AG08396 (cell line): ENCODE measurements around the gene MYCBPAP.
A peak's percentile ranks its signal among the peaks of the same experiment; 100 is the strongest.

Experiments
- DNase-seq: peaks from one replicate; pipeline ENCODE4 v3.0.0; 2012; ENCODE audit warnings: low spot score, mixed read lengths

The MYCBPAP gene

DNA sequence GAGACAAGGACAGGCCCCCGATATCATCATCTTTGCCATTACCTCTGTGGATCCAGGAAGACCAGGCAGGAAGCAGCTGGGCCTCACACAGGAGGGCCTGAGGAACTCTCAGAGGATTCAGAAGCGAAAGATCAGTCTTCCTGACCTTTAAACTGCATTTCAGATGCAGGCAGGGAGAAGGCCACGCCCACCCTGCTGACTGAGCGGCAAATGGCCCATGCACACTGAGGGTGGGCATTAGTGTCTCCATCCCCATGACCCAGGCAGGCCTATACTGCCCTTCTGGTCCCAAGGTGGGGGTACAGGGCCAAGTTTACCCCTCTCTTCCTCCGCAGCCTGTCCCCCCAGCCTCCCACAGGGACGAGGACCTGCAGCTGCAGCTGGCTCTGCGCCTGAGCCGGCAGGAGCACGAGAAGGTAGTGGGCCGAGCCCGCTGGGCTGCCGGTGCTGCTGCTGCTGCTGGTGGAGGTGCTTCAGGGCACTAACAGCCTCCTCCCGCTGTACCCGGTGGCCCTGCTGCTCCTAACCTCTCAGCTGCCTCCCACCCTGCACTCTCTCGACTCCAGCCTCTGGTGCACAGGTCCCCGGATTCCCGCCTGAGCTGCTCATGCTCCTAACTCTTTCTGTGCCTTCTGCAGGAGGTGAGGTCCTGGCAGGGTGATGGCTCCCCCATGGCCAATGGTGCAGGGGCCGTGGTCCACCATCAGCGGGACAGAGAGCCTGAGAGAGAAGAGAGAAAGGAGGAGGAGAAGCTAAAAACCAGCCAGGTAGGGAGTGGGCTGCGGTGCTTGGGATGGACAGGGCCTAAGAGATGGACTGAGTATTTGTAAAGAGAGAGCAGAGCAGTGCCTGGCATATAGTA is 30.5 kb downstream of the MYCBPAP start:
- no peak for DNase-seq

DNA sequence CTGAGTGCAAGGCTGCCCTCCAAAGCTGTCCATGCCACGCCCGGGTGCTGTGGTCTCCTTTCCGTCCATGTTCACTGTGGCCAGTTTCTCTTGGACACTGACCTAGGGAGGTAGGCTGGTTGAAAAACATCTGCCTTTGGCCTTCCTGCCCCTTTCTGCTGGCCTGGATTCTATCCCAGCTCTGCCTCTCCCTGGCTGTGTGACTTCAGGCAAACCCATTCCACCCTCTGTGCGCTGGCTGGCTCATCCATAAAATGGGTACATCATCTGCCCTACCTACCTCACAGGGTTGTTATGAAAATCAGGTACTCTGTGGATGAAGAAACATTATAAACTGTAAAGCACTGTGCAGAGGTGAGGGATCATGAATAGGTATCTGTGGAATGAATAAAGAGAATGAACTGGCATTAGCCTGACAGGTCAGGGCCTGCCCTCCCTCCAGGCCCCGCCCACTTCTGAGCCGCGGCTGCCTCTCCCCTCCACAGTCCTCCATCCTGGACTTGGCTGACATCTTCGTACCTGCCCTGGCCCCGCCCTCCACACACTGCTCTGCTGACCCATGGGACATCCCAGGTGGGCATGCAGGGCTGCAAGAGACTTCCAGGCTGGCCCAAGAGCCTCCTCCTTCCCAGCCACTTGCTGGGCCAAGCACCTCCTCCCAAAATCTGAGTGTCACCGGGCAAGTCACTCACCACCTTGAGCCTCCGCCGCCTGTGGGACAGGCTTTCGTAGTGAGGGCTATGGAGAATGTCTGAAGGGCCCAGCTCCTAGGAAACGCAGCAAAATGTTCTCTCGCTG is 31.7 kb downstream of the MYCBPAP start:
- DNase-seq: no peak

DNA sequence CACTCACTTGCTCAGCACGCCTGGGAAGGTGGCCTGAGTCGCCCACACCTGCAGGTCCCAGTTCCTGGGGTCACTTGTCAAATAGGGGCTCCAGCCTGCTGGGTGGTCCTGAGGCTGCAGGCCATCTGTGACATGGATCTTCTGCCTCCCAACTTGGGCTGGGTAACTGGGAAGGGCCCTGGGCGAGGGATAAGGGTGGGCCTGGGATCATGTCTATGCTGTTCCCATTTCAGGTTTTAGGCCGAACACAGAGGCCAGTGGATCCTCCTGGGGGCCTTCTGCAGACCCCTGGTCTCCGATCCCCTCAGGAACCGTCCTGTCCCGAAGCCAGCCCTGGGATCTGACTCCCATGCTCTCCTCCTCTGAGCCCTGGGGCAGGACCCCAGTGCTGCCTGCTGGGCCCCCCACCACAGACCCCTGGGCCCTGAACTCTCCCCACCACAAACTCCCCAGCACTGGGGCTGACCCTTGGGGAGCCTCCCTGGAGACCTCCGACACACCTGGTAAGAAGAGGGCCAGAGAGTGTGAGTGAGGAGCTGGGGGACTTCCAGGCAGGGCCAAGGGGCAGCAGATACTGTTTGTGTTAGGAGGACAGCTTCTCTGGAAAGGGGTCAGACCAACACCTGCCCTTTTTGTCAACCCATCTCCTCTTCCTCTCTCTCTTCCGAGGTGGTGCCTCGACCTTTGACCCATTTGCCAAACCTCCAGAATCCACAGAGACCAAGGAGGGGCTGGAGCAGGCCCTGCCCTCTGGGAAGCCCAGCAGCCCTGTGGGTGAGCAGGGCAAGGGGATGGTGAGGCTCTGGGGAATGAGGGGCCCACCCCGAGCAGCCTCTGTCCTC is 32.5 kb downstream of the MYCBPAP start:
- no peak for DNase-seq

DNA sequence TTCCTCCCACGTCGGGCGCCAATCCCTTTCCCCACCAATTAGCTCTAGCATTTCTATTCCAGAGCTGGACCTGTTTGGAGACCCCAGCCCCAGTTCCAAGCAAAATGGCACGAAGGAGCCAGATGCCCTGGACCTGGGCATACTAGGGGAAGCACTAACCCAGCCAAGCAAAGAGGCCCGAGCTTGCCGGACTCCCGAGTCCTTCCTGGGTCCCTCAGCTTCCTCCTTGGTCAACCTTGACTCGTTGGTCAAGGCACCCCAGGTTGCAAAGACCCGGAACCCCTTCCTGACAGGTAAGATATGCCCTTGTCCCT is 33.1 kb downstream of the MYCBPAP start:
- DNase-seq: no peak

DNA sequence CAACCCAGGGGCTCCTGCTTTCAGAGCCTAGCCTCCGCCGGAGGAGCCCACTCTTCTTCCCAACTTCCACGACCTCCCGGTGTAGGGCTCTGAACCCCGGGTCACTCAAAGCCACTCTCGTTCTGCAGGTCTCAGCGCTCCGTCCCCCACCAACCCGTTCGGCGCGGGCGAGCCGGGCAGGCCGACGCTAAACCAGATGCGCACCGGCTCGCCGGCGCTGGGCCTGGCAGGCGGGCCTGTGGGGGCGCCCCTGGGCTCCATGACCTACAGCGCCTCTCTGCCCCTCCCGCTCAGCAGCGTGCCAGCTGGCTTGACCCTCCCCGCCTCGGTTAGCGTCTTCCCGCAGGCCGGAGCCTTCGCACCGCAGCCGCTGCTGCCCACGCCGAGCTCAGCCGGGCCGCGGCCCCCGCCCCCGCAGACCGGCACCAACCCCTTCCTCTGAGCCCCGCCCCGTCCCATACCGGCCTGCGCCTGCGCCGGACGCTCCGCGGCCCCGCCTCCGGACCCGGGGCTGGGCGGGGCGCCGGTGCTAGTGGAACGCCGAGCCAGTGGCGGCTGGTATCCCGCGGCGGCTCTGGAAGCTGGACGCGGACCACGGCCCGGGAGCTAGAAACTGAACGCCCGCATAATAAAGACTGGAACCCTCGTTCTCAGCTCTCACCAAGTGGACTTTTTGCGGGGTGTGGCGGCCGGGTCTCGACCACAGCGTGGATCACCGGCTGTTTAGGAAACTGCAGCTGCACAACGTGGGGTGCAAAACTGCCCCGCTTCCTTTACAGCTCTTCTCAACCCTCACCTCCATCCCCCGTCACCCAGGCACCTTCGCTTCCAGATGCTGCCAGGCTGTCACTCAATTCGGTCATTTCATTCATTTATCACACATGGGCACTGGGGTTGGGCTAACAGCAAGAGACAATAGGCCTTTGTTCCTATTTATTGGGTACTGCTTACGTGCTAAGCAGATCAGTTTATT is 33.8 kb downstream of the MYCBPAP start:
- peak; percentile 99 for DNase-seq

DNA sequence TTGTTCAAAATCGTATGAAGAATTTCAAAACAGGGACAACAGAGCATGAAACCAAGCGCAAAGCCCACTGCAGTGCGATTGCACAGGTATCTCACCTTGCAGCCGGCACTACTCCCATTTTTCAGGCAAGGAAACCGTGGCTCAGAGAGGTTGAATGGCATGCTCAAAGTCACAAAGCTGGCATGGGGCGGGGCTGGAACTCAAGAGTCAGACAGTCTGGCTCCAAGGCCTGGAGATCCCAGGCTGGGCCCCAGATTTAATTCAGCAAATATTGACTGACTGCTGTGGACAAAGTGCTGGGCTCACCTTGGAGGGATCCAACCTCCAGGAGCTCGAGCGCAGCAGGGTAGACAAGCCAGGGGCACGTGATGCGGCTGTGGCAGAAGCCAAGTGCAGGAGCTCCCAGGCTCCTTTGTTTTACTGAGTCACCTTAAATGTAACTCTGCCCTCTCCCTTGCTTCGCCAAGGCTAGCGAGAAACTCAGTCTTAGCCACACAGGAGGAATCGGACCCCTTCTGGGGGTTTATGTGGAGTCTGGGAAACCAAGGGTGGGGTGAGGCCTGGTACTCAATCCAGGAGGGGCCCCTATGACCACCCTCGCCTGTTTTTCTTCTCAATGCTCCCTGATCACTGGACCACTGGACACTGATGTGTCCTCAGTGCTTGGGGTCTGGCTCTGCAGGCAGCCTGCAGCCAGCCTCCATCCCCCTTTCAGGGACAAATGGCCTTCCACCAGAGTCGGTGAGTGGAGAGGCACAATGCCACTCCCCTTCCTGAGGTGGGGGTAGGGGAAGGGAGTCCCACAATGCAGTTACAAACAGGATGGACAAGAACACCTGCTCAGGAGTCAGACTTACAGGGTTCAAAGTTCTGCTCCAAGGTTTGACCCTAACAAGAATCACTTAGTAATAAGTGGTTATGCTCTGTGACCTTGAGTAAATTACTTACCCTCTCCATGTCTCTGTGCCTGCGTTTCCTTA is 34.8 kb downstream of the MYCBPAP start:
- DNase-seq: no peak

DNA sequence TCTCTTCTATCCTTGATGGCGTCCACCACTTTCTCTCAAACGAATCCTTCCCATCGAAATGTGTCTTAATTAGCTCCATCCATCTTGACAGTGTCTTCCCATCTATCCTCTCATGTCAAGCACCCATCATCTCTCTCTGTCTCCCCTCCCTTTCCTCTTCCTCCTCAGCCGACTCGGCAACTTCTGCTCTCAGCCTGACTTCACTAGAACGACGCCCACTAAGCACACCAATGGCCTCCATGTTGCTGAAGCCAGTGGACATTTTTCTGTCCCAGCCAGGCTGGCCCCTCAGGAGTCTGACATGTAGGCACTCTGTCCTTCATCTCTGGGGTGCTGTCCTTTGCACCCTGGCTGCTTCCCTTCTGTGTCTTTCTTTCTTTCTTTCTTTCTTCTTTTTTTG is 36.3 kb downstream of the MYCBPAP start:
- DNase-seq: no peak

DNA sequence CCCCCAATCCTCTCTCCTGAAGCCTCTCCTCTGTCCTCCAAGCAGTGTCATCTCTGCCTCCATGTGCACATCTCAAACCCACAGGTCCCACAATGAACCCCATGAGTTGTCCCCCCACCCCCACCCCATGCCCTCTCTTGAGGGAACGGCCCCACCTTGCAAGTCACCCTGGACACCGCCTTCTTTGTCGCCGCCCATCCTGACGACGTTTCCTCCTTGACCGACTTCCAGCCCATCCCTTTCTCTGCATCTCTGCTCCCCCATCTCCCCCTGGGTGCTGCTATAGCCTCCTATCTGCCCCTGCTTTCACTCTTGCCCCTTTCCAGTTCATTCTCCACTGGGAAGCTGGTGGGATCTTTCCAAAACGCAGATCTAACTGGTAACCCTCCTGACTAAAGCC is 37.1 kb downstream of the MYCBPAP start:
- no peak for DNase-seq

DNA sequence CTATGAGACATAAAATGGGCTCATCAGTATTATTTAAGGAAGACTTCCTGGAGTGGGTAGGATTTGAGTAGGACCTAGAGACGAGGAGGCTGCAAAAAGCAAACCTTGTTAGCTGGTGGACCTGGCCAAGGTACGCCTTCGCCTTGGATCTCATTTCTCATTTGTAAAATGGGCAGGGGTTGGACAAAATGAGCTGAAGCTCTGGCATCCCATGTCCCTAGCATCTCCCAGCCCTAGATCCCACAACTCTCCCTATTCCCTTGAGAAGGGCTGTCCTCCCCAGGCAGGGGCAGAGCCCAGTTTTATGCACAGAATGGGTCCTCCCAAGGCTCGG is 38.4 kb downstream of the MYCBPAP start:
- DNase-seq: no peak

DNA sequence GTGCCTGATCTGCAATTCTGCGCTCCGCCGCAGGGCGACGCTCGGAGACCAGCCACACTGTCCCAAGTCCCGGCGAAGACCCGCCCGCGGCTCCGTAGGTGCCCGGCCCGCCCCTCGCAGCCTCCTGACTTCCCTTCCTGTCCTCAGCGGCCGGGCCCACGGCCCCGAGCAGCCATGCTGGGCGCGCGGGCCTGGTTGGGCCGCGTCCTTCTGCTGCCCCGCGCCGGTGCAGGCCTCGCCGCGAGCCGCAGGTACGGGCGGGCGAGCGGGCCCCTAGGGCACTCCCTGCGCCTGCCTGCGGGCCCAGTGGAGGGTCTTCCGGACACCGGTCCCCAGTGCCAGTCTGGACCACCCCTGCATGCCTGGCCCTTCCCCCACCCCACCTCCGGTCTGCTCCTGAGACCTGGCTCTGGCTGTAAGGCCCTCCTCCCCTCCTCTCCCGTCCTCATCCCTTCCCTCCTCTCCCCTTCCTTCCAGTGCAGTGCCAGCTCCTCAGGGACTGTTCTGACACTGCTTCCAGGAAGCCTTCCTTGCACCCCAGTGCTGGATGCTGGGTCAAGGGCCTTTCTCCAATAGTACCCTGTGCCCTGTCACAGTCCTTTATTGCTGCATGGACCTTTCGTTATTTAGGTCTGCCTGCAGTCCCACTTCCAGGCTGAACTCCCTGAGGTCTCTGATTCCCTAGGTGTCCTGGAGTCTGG is 38.9 kb downstream of the MYCBPAP start, which contains the start of gene SPATA20:
SPATA20 (plus strand) TSS at position 140 of the 701 bp plus-strand sequence; CDS start at position 175, 35 bp downstream.
- DNase-seq: peak; percentile 92

DNA sequence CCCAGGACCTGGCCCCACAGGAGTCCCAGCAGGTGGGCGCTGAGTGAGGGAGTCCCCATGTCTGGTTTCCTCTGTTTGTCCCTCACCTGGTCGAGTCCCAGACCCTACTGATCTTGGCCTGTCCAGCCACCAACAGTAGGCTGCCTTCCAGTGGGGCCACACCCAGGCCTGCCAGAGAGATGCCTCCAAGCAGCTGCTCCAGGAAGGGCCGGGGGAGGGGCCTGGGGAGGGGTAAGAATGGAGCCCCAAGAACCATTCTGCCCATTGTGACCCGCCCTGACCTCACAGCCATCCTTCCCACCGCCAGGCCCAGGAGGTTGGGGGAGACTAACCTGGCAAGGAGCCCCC is 39.5 kb downstream of the MYCBPAP start:
- DNase-seq: no peak

DNA sequence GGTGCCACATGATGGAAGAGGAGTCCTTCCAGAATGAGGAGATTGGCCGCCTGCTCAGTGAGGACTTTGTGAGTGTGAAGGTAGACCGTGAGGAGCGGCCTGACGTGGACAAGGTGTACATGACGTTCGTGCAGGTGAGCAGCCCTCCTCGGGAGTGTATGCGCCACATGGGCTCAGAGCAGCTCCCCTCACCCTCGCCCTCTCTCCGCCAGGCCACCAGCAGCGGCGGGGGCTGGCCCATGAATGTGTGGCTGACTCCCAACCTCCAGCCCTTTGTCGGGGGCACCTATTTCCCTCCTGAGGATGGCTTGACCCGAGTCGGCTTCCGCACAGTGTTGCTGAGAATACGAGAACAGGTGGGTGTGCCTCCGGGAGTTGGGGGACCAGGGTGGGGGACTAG is 40.6 kb downstream of the MYCBPAP start:
- DNase-seq: no peak

DNA sequence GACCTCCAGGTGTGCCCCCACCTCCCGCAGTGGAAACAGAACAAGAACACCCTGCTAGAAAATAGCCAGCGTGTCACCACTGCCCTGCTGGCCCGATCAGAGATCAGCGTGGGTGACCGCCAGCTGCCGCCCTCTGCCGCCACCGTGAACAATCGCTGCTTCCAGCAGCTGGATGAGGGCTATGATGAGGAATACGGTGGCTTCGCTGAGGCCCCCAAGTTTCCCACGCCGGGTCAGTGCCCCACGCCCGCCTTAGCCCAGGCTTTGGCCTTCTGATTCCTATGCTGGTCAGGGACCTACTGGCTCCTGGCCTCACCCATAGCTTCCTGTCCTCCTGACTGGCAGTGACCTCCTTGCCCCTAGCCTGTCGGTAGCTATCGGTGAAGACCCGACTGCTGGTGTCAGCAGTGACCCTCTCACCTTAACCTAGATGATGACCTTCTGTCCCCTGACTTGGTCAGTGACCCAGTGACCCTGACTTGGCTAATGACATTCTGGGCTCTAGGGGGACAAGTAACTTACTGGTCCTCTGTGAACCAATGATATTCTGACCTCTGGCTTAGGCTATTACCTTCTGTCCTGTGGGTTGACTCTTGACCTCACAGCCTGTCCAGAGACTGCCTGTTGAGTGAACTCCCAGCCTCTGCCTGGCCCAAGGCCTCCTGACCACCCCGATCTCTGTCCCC is 41.2 kb downstream of the MYCBPAP start:
- no peak for DNase-seq

DNA sequence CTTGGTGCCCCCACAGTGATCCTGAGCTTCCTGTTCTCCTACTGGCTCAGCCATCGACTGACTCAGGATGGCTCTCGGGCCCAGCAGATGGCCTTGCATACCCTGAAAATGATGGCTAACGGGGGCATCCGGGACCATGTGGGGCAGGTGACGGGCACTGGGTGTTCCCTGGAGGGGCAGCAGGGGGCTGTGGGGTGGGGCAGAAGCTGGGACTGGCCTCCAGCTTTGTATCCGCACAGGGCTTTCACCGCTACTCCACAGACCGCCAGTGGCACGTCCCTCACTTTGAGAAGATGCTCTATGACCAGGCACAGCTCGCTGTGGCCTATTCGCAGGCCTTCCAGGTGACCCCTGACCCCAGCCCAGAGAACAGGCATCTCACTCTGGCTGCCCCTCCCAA is 41.7 kb downstream of the MYCBPAP start:
- DNase-seq: no peak

DNA sequence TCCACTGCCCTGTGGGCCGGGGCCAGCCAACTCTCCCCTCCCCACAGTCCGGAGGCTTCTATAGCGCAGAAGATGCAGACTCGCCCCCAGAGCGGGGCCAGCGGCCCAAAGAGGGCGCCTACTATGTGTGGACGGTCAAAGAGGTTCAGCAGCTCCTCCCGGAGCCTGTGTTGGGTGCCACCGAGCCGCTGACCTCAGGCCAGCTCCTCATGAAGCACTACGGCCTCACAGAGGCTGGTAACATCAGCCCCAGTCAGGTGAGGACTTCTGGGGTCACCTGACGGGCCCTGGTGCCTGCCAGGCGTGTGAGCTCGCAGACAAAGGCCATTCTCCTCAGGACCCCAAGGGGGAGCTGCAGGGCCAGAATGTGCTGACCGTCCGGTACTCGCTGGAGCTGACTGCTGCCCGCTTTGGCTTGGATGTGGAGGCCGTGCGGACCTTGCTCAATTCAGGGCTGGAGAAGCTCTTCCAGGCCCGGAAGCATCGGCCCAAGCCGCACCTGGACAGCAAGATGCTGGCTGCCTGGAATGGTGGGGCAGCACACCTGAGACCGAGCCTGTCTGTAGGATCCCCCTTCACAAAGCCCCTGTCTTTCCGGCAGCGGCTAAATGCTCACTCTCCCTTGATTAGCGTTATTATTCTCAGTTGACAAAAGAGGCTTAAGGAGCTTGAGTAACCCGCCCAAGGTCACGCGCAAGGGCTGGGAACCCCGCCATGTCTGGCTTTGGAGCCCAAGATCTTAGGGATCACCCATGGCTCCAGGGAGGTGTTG is 42.6 kb downstream of the MYCBPAP start:
- peak; percentile 90 for DNase-seq

DNA sequence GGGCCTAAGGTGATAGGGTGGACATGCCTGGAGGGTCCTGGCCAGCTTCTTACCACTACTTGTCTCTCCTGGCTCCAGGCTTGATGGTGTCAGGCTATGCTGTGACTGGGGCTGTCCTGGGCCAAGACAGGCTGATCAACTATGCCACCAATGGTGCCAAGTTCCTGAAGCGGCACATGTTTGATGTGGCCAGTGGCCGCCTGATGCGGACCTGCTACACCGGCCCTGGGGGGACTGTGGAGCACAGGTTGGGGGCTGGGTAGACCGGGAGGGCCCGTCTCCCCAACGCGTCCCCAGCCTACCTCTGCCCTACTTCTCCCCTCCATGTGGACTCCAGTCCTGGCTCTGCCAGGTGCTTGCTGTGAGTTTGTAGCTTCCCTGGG is 43.2 kb downstream of the MYCBPAP start:
- no peak for DNase-seq

DNA sequence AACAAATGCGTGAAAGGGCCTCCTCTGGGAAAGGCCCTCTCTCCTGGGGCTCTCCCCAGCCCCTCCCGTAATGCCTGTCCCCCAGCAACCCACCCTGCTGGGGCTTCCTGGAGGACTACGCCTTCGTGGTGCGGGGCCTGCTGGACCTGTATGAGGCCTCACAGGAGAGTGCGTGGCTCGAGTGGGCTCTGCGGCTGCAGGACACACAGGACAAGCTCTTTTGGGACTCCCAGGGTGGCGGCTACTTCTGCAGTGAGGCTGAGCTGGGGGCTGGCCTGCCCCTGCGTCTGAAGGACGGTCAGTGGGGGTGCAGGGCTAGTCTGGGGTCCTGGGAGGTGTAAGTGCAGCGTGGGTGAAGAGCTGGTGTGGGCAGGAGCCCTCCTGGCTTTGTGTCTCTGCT is 43.6 kb downstream of the MYCBPAP start:
- DNase-seq: no peak

DNA sequence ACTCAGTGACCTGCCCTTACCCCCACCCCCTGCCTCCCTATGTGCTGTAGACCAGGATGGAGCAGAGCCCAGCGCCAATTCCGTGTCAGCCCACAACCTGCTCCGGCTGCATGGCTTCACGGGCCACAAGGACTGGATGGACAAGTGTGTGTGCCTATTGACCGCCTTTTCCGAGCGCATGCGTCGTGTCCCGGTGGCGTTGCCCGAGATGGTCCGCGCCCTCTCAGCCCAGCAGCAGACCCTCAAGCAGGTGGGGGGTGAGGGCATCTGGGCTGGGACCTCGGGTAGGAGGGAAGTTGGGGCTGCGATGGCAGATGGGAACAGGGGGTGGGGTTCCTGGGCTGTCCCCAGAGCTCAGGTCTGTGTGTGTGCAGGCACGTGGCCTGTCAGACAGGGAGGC is 46.0 kb downstream of the MYCBPAP start:
- no peak for DNase-seq
